Stimulated activated CD8-positive, alpha-beta memory T cell treated with anti-CD3 and anti-CD28 coated beads, Interleukin-4, amount 100 ng/mL, for 48 hours (primary cell): ENCODE measurements around the gene ZNF33B.
A peak's percentile ranks its signal among the peaks of the same experiment; 100 is the strongest.
"Not testable (repeated sequence)": the region's sequence is repeated elsewhere in the genome, so short reads cannot be mapped to it uniquely, and the experiment has no call there.

ENCODE experiments used
- DNase-seq: peaks from one replicate; pipeline ENCODE4 v3.0.0-alpha.2; 2020

Gene ZNF33B

DNA sequence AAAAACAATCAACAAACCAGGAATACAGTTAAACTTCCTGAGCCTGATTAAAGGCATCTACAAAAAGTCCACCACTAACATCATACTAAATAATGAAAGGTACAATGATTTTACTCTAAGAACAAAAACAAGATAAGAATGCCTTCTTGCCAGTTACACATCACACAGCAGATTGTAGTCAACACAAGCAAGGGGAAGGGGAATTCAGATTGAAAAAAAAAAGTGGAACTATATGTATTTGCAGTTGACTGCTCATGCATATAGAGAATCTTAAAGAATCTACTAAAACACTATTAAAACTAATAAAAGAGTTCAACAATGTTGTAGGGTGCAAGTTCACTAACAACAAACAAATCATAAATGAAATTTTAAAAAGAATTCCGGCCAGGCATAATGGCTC lies 28.5 kb downstream of the ZNF33B start:
- no peak for DNase-seq

DNA sequence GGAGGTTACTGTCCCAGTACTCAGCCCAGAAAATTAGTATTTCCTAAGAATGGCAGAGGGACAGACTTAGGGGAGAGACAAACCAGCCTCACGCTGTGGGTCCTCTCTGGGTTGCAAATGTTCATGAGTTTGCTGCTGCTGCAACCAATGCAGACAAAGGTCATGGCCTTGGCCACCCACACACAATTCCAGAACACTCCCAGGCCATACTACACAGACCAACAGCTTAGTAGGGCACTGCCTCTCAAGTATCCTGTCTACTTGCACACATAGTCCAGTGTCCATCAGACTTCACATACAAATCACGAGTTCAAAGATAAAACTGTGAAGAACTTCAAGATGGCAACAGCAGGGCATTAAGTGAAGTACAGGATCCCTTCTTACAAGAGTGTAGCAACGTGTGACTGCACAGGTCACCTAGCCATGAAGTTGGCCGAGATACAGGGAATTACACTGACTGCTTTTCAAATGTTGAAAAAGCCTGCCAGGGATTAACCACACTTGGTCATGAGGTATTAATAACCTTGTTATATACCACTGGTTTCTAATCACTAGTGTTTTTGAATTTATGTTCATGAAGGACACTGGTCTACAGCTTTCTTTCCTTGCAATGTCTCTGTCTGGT lies 40.0 kb downstream of the ZNF33B start:
- no peak for DNase-seq

DNA sequence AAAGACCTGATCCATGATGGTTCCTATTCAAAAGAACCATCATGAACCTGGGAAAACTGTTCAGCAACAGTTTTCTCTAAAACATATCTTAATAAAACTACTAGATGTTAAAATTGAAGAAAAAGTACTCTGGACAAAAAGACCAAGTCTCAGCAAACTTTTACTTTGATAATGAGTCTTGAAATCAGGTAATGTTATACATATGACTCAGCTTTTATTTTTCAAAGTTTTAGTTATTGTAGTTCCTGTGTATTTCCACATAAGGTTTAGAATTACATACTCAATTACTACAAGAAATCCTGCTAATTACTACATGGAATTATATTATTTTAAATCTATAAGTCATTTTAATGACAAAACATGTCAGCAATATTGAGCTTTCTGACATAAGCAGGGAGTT lies 42.2 kb downstream of the ZNF33B start:
- DNase-seq: no peak

DNA sequence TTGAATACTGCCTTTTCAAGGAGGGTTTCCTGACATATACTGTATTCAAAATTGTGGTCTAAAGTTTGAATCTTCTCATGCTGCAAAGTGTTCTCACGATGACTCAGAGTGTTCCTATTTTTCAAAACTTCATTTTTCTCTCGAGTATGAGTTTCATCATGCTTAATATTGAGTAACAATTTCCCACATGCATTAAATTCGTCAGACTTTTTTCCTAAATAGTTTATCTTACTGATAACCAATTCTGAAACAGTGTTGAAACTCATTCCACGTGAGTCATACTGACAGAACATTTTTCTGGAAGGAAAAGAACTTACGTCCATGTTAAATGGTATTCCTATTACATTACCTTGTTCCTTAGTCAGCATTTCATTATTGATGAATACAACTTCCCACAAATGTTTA lies 44.1 kb downstream of the ZNF33B start:
- no peak for DNase-seq

DNA sequence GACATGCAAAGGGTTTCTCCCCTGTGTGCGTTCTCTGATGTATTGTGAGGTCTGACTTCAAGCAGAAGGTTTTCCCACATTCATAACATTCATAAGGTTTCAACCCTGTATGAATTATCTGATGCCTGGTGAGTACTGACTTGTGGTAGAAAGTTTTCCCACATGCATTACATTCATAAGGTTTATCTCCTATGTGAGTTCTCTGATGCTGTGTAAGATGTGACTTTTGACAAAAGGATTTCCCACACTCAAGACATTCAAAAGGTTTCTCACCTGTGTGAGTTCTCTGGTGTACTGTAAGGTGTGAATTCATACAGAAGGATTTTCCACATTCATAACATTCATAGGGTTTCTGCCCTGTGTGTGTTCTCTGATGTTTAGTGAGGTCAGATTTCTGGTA lies 45.1 kb downstream of the ZNF33B start:
- DNase-seq: no peak

DNA sequence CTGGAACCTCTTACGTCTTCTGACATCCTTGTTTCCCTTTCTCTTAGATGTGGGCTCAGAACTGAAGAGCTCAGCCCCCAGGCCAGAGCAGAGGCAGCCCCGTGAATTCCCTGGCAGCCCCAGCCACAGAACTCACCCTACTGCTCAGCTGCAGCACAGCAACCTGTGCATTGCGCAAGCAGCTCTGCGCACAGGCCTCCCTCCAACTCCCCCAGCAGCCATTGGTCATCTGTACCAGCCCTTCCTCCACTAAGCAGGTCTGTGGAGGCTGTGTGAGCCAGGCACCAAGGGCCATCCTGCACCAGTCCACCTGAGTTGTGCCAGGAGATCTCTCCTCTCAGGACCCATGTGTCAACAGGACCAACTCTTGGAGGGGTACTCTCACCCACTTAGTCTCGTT lies 54.5 kb downstream of the ZNF33B start:
- DNase-seq: no peak

DNA sequence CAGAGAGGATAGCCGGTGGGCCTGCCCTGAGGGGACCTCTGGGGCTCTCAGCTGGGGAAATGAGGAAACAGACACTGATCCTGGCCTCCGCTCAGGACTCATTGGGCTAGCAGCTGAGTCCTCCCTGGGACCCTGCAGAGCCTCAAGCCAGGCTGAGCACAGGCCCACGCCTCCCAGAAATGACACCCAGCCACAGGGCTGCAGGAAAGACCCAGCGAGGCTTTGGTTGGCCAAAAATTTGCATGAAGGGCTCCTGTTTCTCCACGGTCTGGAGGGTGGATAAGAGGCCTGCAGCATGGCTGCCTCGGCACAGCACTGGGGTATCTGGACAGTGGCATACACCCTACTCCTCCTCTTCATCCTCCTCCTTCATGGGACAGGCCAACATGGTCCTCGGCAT lies 60.4 kb downstream of the ZNF33B start:
- no peak for DNase-seq

DNA sequence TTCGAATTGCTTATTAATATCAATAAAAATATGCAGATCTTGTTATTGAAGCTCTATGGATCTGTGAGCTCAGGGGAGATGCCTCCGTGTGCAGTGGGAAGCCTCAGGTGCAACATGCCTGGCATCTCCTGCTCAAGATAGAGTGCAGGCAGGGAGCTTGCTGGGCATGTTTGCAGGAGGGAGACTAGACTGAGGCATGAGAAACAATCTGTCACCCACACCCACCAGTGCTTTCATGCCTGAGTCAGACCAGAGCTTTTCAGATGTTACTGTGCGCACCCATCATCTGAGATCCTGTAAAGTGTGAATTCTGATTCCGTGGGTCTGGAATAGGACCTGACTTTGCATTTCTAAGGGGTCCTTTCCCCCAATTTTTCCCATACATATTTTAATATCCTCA lies 62.0 kb downstream of the ZNF33B start:
- no peak for DNase-seq

DNA sequence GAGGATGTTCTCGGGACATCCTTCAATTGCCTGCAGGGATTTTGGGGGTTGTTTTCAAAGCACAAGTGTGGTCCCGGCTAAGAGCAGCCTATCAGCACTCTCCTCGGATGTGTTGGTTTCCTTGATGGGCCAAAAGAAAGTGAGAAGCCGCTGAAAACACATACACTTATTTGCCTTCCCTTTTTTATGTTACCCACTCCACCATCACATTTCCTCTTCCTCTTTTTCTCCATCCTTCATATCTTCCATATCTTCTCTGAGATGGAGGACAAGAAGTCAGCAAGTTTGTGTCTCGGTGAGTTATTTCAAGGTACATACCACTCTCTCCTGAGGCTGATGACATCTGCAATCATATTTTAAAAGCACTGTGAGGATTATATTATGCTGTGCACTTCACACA lies 64.0 kb downstream of the ZNF33B start:
- DNase-seq: no peak

DNA sequence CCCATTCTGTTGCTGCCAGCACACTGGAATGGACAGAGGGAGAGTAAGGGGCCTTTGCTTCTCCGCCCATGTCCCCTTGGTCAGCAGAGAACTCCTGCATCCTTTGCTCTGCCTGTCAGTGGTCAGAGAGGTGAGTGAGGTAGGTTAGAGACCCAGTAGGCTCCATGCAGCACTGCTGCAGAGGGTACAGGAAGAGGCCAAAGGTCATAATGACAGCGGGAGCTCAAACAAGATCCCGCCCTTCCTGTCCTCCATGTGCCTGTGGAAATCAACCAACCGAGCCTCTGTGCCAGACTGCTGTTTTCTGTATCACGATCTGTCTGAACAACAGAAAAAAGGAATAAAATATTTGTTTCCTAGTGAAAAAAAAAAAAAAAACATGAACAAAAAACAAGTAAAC lies 81.4 kb downstream of the ZNF33B start:
- DNase-seq: no peak

DNA sequence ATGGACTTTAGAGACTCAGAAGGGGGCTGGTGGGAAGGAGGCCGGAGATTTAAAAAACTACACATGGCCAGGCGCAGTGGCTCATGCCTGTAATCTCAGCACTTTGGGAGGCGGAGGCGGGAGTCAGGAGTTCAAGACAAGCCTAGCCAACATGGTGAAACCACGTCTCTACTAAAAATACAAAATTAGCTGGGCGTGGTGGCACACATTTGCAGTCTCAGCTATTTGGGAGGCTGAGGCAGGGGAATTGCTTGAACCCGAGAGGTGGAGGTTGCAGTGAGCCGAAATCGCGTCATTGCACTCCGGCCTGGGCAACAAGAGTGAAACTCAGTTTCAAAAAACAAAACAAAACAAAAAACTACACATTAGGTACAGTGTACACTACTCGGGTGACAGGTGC lies 84.8 kb downstream of the ZNF33B start:
- DNase-seq: not testable (repeated sequence)

DNA sequence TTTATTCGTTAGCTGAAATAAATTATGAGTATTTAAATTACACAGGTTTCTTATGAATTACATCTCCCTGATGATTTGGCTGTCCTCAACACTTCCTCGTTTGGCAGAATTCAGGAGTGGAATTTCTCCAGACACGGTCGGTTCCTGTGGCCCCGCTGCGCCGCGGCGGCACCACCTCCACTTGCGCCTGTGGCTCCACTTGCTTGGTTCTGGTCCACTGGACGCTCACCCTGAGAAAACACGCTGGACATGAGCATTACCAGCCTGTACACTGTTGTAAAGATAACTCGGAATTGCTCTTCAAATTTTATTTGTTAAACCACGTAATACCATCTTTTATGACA lies 85.3 kb downstream of the ZNF33B start:
- DNase-seq: no peak

DNA sequence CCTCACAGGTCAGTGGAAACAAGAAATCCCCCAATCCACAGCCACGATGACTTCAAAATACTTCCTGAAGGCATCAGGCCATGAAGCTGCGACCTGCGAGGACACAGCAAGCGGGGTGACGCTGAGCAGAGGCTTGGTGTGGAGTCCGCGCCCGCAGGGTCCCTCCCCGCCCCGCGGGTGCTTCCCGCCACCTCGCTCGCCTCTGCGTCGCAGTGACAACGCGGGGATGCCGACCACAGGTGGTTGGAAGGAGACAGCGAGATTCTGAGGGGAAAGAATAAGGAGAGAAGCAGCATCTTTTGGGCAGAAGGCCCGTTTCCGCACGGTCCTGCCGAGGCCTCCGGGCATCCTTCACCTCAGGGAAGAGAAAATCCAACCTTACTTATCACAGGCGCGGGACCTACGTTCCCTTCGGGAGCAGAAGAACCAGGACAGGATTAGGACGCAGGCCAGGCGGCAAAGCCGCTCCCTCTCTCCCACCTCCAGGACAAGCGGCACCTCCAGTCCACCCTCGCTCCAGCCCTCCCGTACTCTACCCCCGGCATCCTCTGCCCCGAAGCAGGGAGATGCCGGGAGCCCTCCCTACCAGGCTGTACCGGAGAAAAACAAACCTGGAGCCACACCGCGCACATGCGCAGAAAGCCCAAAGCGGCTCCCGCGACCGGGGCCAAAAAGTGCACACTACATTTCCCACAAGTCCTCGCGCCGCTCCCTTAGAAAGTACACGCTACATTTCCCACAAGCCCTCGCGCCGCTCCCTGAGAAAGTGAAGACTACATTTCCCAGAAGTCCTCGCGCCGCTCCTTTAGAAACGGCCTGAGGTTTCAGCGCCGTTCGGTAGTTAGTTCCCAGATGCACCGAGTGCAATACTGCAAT lies 85.9 kb downstream of the ZNF33B start:
- peak; percentile 95 for DNase-seq

DNA sequence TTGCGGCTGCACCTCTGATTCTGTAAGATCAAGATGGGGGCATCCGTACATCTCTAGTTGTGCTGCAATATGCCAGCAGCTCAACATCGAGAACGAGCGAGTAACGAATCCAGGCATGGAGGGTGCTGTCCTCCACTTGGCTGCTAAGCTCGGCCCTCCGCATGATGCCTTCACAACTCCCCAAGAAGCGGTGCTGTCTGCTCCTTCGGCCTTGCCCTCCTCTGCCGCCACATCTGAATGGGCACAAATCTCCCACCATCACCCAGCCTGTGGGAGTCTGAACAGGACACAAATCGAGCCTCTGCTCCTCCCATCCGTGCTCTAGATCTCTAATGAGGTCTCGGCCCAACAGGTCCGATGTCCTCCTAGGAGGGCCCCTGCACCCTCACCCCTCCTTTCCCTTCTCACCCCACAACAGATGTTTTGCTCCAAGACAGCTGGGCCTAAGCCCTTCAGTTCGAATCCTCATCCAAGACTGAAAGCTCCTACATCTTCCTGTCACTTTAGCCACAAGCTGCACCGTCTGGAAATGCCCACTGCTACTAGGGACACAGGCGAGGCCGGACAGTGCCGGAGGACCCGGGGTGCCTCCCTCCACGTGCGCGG lies 86.7 kb downstream of the ZNF33B start:
- DNase-seq: peak; percentile 27

DNA sequence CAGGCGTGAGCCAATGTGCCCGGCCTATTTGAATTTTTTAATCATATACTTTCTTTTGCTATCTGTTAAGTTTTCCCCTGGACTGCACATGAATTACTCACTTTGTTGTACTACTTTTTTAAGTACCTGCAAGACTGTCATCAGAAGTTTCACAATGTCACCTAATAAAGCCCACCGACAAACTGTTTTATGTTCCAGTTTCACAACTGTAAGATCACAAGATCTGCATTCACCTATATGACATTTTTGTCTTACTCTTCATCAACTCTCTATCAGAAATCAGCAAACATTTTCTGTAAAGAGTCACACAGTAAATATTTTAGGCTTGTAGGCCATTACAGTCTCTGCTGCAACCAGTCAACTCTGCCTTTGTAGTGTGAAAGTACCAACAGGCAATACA lies 88.5 kb downstream of the ZNF33B start:
- DNase-seq: no peak

DNA sequence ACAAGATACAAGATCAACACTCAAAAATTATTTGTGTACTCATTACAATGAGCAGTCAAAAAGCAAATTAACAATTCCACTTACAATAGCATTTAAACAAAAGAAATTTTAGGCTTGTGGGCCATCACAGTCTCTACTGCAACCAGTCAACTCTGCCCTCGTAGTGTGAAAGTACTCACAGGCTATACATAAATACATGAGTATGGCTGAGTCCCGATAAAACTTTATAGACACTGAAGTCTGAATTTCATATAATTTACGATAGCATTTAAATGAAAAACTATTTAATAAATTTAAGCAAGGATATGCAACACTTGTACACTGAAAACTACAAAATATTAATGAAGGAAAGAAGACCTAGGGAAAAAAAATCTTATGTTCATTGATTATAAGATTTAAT lies 90.1 kb downstream of the ZNF33B start:
- no peak for DNase-seq

DNA sequence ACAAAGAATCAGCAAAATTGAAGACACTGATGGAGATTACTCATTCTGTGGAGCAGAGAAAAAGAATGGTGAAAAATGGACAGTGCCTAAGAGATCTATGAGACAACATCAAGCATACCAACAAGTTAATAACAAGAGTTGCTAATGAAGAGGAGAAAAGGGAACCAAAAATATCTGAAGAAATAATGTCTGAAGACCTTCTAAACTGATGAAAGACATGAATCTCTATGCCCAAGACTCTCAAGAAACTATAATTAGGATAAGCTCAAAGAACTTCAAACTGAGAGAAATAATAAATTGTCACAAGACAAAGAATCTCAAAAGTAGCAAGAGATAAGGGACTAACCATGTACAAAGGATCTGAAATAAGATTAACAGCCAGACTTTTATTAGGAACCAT lies 93.4 kb downstream of the ZNF33B start:
- DNase-seq: no peak

DNA sequence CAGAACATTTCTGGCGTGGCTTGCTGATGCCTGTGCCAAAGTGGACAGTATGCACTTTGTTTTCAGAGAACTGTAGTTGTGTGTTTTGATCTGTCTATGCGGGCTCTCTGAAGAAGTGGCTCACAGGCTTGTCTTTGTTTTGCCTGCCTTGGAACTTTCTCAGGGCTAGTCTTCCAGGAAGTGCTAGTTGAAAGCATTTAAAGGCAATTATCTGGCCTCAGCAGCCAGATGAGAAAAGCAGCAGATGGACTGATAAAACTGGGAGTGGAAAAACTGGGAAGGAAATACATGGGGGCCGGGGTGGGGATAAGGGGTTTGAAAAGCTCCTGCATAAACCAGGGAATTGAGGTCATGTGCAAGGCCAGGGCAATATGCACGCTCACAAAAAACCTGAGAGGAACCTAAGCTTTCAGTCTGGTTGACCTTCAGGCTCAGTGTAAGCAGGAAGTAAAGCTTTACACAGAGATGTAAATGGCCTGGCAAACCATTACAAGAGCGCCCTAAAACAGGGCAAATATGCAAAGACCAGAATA lies 94.5 kb downstream of the ZNF33B start:
- no peak for DNase-seq
